Raji (cell line): ENCODE measurements around the gene DLX4.

Experiments
- POLR2A ChIP-seq: IDR thresholded peaks from 2 replicates; pipeline ENCODE4 v1.6.1; 2011; ENCODE audit warnings: low read depth, low read length, control low read depth; ENCODE audit not compliant: insufficient read depth

The DLX4 gene

GRCh38 chr17:49962599-49963308 is 6.2 kb upstream of the DLX4 start:
- no peak for TF ChIP-seq POLR2A

- TF ChIP-seq POLR2A = no peak
These were observed 5.7 kb upstream of the DLX4 start for GRCh38 chr17:49963309-49963625.

- no peak for TF ChIP-seq POLR2A
These were observed 5.2 kb upstream of the DLX4 start for GRCh38 chr17:49963626-49964302.

DNA sequence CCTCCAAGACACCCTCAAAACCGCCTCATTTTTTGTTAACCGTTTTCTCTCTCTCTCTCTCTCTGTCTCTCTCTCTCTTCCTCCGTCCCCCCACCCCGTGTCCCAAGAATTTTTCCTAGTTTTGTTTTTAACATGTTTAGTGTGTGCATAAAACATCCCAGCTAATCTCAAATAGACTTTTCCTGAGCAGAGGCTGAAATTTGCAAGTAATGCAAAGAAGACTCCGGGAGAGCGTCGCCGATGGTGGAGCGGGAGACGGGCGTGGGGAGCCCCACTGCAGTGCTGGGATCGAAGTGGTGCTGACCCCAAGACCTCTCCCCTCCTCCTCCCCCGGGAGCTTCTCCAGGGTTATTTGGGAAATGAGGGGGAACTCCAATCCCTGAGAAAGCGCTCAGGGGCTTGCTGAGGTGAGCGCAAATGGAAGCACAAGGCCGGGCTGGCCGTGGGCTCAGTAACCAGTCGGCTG is 4.7 kb upstream of the DLX4 start:
- TF ChIP-seq POLR2A = no peak

GRCh38 chr17:49964769-49965523 is 4.0 kb upstream of the DLX4 start:
- no peak for TF ChIP-seq POLR2A

- TF ChIP-seq POLR2A = no peak
These were observed 3.5 kb upstream of the DLX4 start for GRCh38 chr17:49965524-49965909.

DNA sequence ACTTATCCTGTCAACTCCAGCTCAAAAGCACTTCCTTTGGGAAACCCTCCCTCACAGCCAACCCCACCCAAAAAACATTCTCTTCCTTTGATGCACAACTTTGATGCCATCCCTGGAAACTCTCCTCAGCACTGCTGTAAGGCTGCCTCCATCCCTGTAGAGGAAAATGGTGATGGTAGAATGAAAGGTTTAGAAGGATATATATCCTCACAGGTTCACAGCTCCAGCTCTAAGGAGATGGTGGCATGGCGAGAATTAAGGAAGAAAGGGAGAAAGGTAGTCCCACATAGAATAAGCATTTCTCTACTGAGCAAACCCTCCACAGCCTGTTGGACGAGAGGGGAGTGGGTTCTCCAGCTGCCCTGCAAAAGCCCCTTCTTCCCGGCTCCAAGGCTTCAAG is 2.2 kb upstream of the DLX4 start:
- TF ChIP-seq POLR2A = no peak

DNA sequence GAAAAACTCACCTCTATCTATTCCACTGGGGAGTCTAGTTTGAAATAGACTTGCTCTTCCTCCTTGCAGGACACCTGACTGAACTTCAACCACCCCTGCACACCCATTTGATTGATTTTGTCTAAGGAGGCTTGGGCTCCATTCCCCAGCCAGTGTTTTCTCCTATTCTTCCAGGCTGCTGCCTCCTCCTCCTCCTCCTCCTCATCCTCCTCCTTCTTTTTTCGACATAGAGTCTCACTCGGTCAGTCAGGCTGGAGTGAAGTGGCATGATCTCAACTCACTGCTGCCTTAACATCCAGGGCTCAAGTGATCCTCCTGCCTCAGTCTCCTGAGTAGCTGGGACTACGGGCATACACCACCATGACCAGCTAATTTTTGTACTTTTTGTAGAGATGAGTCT is 1.8 kb upstream of the DLX4 start:
- TF ChIP-seq POLR2A = no peak

DNA sequence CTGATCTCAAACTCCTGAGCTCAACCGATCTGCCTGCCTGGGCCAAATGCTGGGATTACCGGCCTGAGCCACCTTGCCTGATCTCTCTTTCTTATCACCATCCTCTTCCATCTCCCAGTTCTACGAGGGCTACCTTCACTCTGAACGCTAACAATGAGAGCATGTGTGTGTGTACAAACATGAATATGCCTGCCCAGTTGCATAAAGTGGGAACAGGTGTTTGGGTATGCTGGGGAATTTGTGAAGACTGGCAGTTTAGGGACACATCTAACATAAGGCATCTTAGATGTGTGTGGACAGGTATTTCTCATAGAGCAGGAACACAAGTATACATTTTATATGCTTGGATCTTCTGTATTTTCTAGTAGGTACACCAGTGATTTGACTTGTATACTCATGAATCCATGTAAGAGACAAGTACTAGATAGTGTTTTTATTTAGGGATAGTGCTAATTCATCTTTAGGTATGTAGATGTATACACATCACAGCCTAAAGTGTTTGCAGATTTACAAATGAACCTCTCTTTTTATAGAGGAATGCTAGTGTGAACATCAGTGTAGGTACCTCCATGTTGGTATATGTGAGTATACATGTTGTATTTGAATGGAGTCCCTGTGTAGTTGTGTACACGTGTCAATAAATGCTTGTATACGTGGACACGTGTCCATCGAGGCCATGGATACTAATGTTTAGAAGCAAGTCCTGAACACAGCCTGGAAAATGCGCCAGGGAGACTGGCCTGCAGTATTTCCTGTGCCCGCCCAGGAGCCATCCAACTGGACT is 1.2 kb upstream of the DLX4 start:
- no peak for TF ChIP-seq POLR2A

DNA sequence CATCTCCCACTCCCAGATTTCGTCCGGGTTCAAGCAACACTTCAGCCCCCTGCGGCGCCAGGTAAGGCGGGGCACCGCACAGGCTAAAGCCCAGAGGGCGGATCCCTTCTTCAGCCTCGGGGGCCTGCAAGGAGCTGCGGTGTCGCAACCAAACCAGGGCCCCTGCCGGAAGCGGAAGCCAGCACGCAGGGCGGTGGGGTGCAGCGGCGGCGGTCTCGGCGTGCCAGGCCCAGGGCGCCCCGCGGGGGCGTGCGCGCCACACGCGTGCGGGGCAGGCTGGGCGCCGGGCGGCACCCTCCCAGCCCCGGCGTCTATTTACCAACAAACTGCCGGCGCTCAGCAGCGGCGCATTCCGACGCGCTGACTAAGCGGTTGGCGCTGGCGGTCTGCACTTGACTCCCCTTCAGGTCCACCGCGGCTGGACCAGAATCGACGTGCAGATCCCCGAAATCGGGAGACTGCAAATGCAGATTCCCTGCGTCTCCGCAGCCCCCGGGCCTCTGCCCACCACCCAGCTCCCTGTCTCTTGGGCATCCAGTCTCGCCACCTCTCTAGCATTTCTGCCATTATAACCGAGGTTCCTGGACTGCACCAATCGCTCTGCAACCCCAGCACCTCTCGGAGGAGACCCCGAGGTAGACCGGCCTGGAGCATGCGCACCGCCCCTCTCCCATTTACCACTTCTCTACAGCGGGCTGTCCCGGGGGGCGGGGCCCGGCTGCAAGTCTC is 421 bp upstream of the DLX4 start:
- no peak for TF ChIP-seq POLR2A

DNA sequence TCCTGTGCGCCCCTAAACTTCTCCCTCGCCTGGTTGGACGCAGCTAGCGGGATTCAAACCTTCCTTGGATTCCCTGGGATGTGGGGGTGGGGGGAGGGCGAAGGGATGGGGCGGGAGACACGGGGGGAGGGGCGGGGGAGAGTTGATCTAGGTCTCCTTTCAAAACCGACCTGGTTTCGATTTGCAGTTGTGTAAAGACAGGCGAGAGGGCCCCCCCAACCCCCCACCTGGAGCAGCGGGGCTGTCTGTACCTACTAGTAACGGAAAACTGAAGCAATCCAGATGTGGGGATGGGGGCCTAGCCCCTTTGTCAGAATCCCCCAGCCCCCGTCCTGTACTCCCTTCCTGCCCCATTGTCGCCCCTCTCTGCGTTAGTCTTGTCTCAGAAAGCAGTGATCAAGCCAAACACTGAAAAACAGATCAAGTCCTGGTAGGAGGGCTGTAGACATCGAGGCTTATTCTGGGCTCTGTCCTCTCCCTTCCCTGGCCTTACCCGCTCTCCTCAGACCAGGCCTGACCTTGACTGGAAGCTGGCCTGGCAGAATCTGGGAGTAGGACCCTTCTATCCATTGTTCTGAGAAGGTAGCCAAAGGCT is 902 bp downstream of the DLX4 start:
- TF ChIP-seq POLR2A = no peak

DNA sequence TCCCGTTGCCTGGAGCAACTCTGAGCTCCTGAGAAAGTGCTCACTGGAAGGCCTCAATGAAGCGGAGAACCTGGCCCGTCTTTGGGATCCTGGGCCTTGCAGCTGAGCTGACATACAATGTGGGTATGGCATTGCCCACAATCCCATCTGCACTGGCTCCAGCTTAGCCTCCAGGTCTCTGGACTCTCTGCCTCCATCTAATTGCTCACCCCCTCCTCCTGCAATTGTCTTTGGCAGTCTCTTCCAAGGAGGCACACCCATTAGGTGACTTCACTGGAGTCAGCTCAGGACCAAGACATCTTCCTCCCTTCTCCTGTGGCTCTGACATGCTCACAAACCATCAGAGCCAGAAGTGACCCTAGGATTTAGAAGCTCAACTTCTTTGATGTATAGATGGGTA is 1.5 kb downstream of the DLX4 start:
- TF ChIP-seq POLR2A = no peak

GRCh38 chr17:49971199-49971847 is 2.3 kb downstream of the DLX4 start:
- TF ChIP-seq POLR2A = no peak

- TF ChIP-seq POLR2A = no peak
These were observed 3.0 kb downstream of the DLX4 start for GRCh38 chr17:49971848-49972485.
